Aorta (tissue), 5 donors: ENCODE measurements around the gene TRMT44. TPM values are rescaled to one million over a fixed set of nuclear protein-coding genes. Genes with fewer than 3 reads are reported as not detected.

Experiments used
- ATAC-seq: fragments of 200-7000 bp; cut with Tn5 transposase; one replicate; pipeline ENCODE4 v1.9.1; 2022; ENCODE audit warnings: moderate library complexity; ENCODE audit not compliant: low FRiP score
- DNase-seq, 2 donors: peaks; one replicate each; pipeline ENCODE4 v3.0.0-alpha.2; 2020
- H3K27ac ChIP-seq, 2 donors: one replicate each; pipeline ENCODE4 v1.5.1; 2013; ENCODE audit warnings: low read length in 2 of 2, mild to moderate bottlenecking in 2 of 2, moderate library complexity in 2 of 2, control low read depth in 1 of 2, inconsistent platforms in 1 of 2, low read depth in 1 of 2
- H3K27me3 ChIP-seq, 2 donors: one replicate each; pipeline ENCODE4 v1.6.1; 2013; ENCODE audit warnings: control low read depth in 1 of 2, low read length in 1 of 2, mild to moderate bottlenecking in 1 of 2, moderate library complexity in 1 of 2; ENCODE audit not compliant: insufficient read depth in 2 of 2, control insufficient read depth in 1 of 2
- H3K36me3 ChIP-seq, 2 donors: one replicate each; pipeline ENCODE4 v1.6.1; 2013; ENCODE audit warnings: control low read depth in 1 of 2, low read length in 1 of 2, mild to moderate bottlenecking in 1 of 2; ENCODE audit not compliant: insufficient read depth in 2 of 2, control insufficient read depth in 1 of 2
- H3K4me1 ChIP-seq, 2 donors: one replicate each; pipeline ENCODE4 v1.6.1; 2013; ENCODE audit warnings: low read length in 2 of 2, control low read depth in 1 of 2, mild to moderate bottlenecking in 1 of 2, moderate library complexity in 1 of 2; ENCODE audit not compliant: insufficient read depth in 2 of 2, control insufficient read depth in 1 of 2
- H3K4me3 ChIP-seq, 2 donors: one replicate each; pipeline ENCODE4 v1.5.1; 2013; ENCODE audit warnings: low read length in 2 of 2, control low read depth in 1 of 2, mild to moderate bottlenecking in 1 of 2
- H3K9me3 ChIP-seq: one replicate; pipeline ENCODE4 v1.6.1; 2013; ENCODE audit warnings: mild to moderate bottlenecking, low read length; ENCODE audit not compliant: control insufficient read depth
- WGBS, 2 donors: extraction: QIAGEN DNeasy Blood & Tissue Kit; methylation state at CpG; one replicate each; pipeline ENCODE4 v1.1.7; 2013; 5-methylcytosine and 5-hydroxymethylcytosine counted together
- intact Hi-C, 2 donors: fragments of 100-400 bp; cut with DNase I; formaldehyde crosslinking; loops; one replicate each; pipeline versions ENCODE4 v1.14.2 to v1.15.0; 2022
- polyA plus RNA-seq, 2 donors: library from polyadenylated mRNA; stranded (reverse); fragments of 200-250 nt; gene quantifications; one replicate each; pipeline ENCODE4 v1.2.3, GENCODE V29; 2013
- total RNA-seq, 2 donors: library from RNA; stranded (reverse); fragmentation: NEBNext Ultra II Directional; extraction: Animal tissue kit (Norgen Biotek cat#: 25700); gene quantifications; one replicate each; pipeline ENCODE4 v1.2.1, GENCODE V29; 2021
- donor health status: healthy with polysubstance abuse.
- donor health status: Bipolar disorder and iron deficiency.
- donor health status: DM: no; HTN: no; CAD: no.
- donor health status: DM: no; HTN: no; CAD: no.
- donor health status: DM: yes; HTN: yes; CAD: no.

Gene TRMT44
- total and polyA plus RNA-seq, 4 donors, result 6.1 to 23.1 (median 14.2) TPM

GRCh38 chr4:8472689-8473197 is 32.2 kb downstream of the TRMT44 start:
- peak; percentile 66 for ATAC-seq
- Histone ChIP-seq H3K9me3 (no peaks in the 10 kb centered on the region), H3K4me1 (no peaks in the 10 kb centered on the region), H3K27ac (peak overlapping the region in 1 of 2 donors; percentile 61), H3K4me3 (no peak overlapping the region), H3K27me3 (no peaks in the 10 kb centered on the region), H3K36me3 (no peaks in the 10 kb centered on the region)
- intact Hi-C loops, result loop anchor here in 1 of 2 donors (2.0 kb wide), 1 partner anchor 32 kb away; no protein-coding TSS in a partner anchor
- peak in 1 of 2 donors; percentile 77 for DNase-seq
- WGBS, 2 donors, result 3 to 6% methylated on average over 7 of the region's 7 CpGs

GRCh38 chr4:8473198-8473919 is 32.8 kb downstream of the TRMT44 start:
- H3K27me3 ChIP-seq, result no peaks in the 10 kb centered on the region
- peak; percentile 62 for ATAC-seq
- no peaks in the 10 kb centered on the region for H3K9me3 ChIP-seq
- DNase-seq, result peak in 1 of 2 donors; percentile 66
- H3K27ac ChIP-seq, result peak overlapping the region in 1 of 2 donors; percentile 34
- H3K4me3 ChIP-seq, result no peak overlapping the region
- 20 to 32% methylated on average over 23 of the region's 23 CpGs for WGBS, 2 donors
- H3K36me3 ChIP-seq, result no peaks in the 10 kb centered on the region
- H3K4me1 ChIP-seq, result no peaks in the 10 kb centered on the region
- intact Hi-C loops, result loop anchor here in 1 of 2 donors (2.0 kb wide), 1 partner anchor 31 kb away; no protein-coding TSS in a partner anchor

DNA sequence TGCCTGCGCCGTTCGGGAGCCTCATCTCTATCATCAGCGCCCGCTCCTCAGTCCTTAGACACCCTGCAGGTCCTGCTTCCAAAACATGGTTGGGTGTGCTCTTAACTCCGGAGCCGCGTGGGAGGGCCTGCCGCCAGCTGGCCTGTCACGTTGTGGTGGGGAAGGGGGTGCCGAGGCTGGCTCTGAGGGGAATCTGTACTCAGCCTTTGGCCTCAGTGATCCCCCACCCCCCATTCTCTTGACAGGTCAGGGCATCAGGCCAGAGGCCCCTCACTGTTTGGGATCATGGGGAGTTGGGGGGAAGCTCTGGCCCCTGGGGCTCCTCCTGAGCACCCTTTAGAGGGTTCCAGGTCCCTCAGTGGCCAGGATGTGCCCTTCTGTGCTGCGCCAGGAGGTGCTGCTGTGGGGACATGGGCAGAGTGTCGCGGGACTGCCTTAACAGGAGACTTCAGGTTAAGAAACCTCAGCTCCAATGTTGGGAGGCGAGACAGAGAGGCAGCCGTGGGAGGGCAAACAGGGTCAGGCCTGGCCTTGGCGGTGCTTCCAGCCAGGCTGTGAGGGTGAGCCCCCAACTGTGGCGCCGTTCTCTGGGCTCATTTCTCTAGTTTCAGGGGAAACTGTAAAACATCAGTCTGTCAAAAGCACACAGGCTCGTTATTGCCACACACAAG is 33.5 kb downstream of the TRMT44 start:
- Histone ChIP-seq H3K4me3 (no peak overlapping the region), H3K36me3 (no peaks in the 10 kb centered on the region), H3K9me3 (no peaks in the 10 kb centered on the region), H3K27ac (peak overlapping the region in 1 of 2 donors; percentile 34), H3K4me1 (no peaks in the 10 kb centered on the region), H3K27me3 (no peaks in the 10 kb centered on the region)
- ATAC-seq, result peak; percentile 2
- no peak for DNase-seq
- intact Hi-C loops, result loop anchor here in 1 of 2 donors (2.0 kb wide), 1 partner anchor 31 kb away; no protein-coding TSS in a partner anchor
- WGBS, 2 donors, result 40 to 50% methylated on average over 20 of the region's 20 CpGs

DNA sequence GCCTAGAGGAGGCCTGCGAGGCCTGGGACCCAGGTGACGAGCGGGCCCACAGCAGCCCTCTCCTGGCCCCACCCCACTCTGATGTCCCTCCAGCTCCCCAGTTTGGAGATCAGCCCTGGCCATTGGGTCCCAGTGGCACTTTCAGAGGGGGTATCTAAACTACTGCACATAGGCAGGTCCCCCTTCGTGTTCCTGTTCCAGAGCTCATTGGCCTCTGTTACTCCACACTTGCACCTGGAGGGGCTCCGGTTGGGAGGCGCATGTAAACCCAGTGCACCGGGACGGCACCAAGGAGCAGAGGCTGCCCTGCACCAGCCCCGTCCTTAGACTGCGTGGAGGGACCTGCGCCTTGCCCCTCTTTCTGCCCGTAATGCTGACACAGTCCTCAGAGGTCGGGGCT is 34.3 kb downstream of the TRMT44 start:
- WGBS, 2 donors, result 91 to 97% methylated on average over 13 of the region's 13 CpGs
- intact Hi-C loops, result no loop called here
- H3K36me3 ChIP-seq, result no peaks in the 10 kb centered on the region
- no peak for ATAC-seq
- no peaks in the 10 kb centered on the region for H3K4me1 ChIP-seq
- no peak overlapping the region for H3K4me3 ChIP-seq
- no peak for DNase-seq
- H3K27ac ChIP-seq, result no peak overlapping the region
- H3K27me3 ChIP-seq, result no peaks in the 10 kb centered on the region
- H3K9me3 ChIP-seq, result no peaks in the 10 kb centered on the region

- intact Hi-C loops, result no loop called here
- ATAC-seq (no peak), DNase-seq (no peak)
- H3K9me3 ChIP-seq, result no peaks in the 10 kb centered on the region
- no peaks in the 10 kb centered on the region for H3K36me3 ChIP-seq
- no peak overlapping the region for H3K4me3 ChIP-seq
- WGBS, 2 donors, result 94% methylated on average over 29 of the region's 29 CpGs
- H3K4me1 ChIP-seq, result no peaks in the 10 kb centered on the region
- H3K27me3 ChIP-seq, result no peaks in the 10 kb centered on the region
- H3K27ac ChIP-seq, result no peak overlapping the region
Observed at GRCh38 chr4:8475751-8476575, 35.4 kb downstream of the TRMT44 start.

- H3K27ac ChIP-seq, result no peak overlapping the region
- no peaks in the 10 kb centered on the region for H3K4me1 ChIP-seq
- H3K27me3 ChIP-seq, result no peaks in the 10 kb centered on the region
- no peaks in the 10 kb centered on the region for H3K9me3 ChIP-seq
- H3K4me3 ChIP-seq, result no peak overlapping the region
- intact Hi-C loops, result no loop called here
- DNase-seq (no peak), ATAC-seq (no peak)
- no peaks in the 10 kb centered on the region for H3K36me3 ChIP-seq
- 95% methylated on average over 16 of the region's 16 CpGs for WGBS, 2 donors
Observed at GRCh38 chr4:8477095-8477635, 36.6 kb downstream of the TRMT44 start.

DNA sequence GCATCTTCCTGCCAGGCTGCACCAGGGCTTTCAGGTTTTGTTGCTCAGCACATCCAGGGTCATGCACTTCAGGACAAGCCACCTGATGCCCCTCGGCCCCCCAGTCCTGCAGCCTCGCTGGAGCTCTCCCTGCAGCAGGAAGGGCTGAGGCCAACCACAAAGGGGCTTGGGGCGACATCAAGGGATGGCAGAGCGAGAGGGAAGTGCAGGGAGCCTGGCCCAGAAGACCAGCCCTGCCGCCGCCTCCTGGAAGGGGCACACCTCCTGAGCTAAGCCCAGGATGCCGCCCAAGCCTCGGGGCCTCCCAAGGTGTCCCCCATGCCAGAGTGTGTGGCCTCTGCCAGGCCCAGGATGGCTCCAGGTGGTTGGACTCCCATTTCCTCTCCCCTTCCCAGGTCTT is 37.1 kb downstream of the TRMT44 start:
- intact Hi-C loops, result no loop called here
- no peak for DNase-seq
- WGBS, 2 donors, result 94% methylated on average over 8 of the region's 8 CpGs
- no peak for ATAC-seq
- Histone ChIP-seq H3K4me3 (no peak overlapping the region), H3K27me3 (no peaks in the 10 kb centered on the region), H3K27ac (no peak overlapping the region), H3K9me3 (no peaks in the 10 kb centered on the region), H3K36me3 (no peaks in the 10 kb centered on the region), H3K4me1 (no peaks in the 10 kb centered on the region)

DNA sequence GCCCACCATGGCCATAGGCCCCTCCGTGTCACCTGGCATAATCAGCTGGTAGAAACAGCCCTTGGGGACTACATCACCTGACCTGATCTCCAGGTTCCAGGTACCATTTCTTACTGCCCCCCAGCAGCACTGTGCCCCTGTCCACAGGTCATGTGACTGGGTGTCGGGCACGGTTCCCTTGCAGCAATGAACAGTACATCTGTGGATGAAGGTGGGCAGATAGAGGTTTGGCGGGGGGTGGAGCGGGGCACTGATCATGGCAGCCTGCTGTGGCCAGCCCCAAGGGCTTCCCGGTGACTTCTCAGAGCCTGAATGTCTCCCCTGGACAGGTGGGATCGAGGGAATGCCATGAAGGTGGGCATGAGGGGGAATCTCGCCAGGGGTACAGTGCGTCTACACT is 37.8 kb downstream of the TRMT44 start:
- intact Hi-C loops, result no loop called here
- Histone ChIP-seq H3K4me3 (no peak overlapping the region), H3K27ac (no peak overlapping the region), H3K9me3 (no peaks in the 10 kb centered on the region), H3K36me3 (no peaks in the 10 kb centered on the region), H3K27me3 (no peaks in the 10 kb centered on the region), H3K4me1 (no peaks in the 10 kb centered on the region)
- 93 to 94% methylated on average over 9 of the region's 9 CpGs for WGBS, 2 donors
- no peak for DNase-seq
- ATAC-seq, result no peak
